Activated T-cell treated with anti-CD3 and anti-CD28 coated beads, Interleukin-2, amount 50 U/mL, for 4 hours (primary cell): Measurements from ENCODE around the gene ITGB2. TPM values are rescaled to one million over a fixed set of nuclear protein-coding genes. Genes with fewer than 3 reads are reported as not detected.

ENCODE experiments used
- ATAC-seq, 2 donors: fragments of 200-7000 bp; cut with Tn5 transposase; one replicate each; pipeline ENCODE4 v1.10.0; 2021
- DNase-seq: peaks from one replicate; pipeline ENCODE4 v3.0.0-alpha.2; 2020
- H3K27me3 Mint-ChIP-seq: one replicate; pipeline ENCODE4 v1.8.0; 2021; ENCODE audit warnings: low read depth, mixed read lengths
- H3K36me3 Mint-ChIP-seq: one replicate; pipeline ENCODE4 v1.8.0; 2022; ENCODE audit warnings: mixed read lengths; ENCODE audit not compliant: insufficient read depth
- H3K4me1 Mint-ChIP-seq: one replicate; pipeline ENCODE4 v1.8.0; 2021; ENCODE audit warnings: low read depth, mixed read lengths
- H3K4me3 Mint-ChIP-seq: one replicate; pipeline ENCODE4 v1.8.0; 2021; ENCODE audit warnings: mild to moderate bottlenecking, moderate library complexity, mixed read lengths
- H3K9me3 Mint-ChIP-seq: one replicate; pipeline ENCODE4 v1.8.0; 2021; ENCODE audit warnings: mixed read lengths
- total RNA-seq, 3 donors: library from RNA; stranded (reverse); gene quantifications; one replicate each; pipeline ENCODE4 v1.2.1, GENCODE V29; 2021

Gene ITGB2
- total RNA-seq, 3 donors from 2014 or later = 175 to 195 (median 180) TPM

- Mint-ChIP-seq H3K4me3 (no peak overlapping the region), H3K9me3 (no peaks in the 10 kb centered on the region), H3K4me1 (peaks cover 14% of the 10 kb centered on the region), H3K27me3 (no peaks in the 10 kb centered on the region), H3K36me3 (peaks cover 7% of the 10 kb centered on the region)
- ATAC-seq = peak; percentile 85 to 86
- DNase-seq = peak; percentile 82
Measured at GRCh38 chr21:44949779-44950198, 29.1 kb upstream of the ITGB2 start.

- Mint-ChIP-seq H3K4me3 (no peak overlapping the region), H3K9me3 (no peaks in the 10 kb centered on the region), H3K36me3 (peaks cover 10% of the 10 kb centered on the region), H3K27me3 (no peaks in the 10 kb centered on the region), H3K4me1 (peaks cover 14% of the 10 kb centered on the region)
- DNase-seq = no peak
- ATAC-seq = peak; percentile 17 to 24
Measured at GRCh38 chr21:44949161-44949778, 28.6 kb upstream of the ITGB2 start.

GRCh38 chr21:44948426-44949120 lies 27.9 kb upstream of the ITGB2 start:
- H3K4me3 Mint-ChIP-seq = no peak overlapping the region
- DNase-seq = no peak
- H3K9me3 Mint-ChIP-seq = no peaks in the 10 kb centered on the region
- ATAC-seq = no peak
- H3K4me1 Mint-ChIP-seq = peaks cover 15% of the 10 kb centered on the region
- H3K27me3 Mint-ChIP-seq = no peaks in the 10 kb centered on the region
- H3K36me3 Mint-ChIP-seq = peaks cover 8% of the 10 kb centered on the region

DNA sequence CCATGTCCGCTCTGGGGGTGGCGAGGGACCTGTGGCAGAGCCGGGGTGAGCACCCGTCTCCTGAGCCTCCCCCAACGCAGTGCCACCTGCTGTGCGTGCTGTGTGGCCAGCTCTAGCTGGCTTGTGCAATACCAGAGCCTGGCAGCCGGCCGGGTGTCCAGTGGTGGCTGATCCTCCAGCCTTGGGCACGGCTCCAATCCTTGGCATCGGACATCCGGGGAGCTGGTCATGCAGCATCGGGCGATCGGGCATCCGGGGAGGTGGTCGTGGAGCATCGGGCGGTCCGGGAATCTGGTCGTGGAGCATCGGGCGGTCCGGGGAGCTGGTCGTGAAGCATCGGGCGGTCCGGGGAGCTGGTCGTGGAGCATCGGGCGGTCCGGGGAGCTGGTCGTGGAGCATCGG lies 27.2 kb upstream of the ITGB2 start:
- Mint-ChIP-seq H3K4me3 (no peak overlapping the region), H3K9me3 (no peaks in the 10 kb centered on the region), H3K4me1 (peaks cover 20% of the 10 kb centered on the region), H3K36me3 (peaks cover 8% of the 10 kb centered on the region), H3K27me3 (no peaks in the 10 kb centered on the region)
- DNase-seq (no peak), ATAC-seq (no peak)

- Mint-ChIP-seq H3K9me3 (no peaks in the 10 kb centered on the region), H3K4me1 (peaks cover 24% of the 10 kb centered on the region), H3K4me3 (no peak overlapping the region), H3K36me3 (peaks cover 10% of the 10 kb centered on the region), H3K27me3 (no peaks in the 10 kb centered on the region)
- ATAC-seq (no peak), DNase-seq (no peak)
Measured at GRCh38 chr21:44947111-44947929, 26.6 kb upstream of the ITGB2 start.

DNA sequence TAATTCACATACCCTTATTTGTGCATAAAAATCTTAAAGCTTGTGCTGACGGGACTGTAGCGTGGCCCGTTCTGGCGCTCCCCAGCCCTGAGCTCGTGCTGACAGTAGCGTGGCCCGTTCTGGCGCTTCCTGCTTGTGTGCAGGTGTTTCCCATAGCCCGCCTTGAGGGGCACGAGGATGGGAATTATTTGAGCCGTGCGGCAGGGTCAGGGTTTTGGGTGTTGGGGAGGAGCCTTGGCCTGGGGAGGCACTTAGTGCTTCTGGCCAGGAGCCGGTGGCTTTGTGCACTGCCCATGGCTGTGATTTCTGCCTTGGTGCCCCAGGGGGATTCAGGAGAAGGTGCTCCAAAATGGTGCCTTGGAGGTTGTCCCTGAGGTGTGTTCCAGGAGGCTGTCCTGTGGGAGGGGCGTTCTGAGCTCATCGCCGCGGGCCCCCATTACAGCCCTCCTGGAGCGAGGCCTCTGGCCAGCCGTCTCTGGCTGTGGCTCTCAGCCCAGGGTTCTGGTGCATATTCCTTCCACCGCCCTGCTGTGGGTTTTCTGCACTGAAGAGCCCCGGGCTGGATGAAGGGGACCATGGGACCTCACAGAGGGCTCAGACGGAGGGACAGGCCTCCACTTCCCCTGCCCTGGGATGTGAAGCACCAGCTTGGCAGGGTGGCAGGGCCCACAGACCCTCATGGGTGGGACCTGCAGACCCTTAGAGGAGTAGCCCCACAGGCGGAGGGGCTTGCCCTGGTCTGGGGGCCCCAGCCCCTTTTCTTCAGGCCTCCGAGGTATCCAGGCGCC lies 25.7 kb upstream of the ITGB2 start:
- H3K27me3 Mint-ChIP-seq = no peaks in the 10 kb centered on the region
- DNase-seq = no peak
- ATAC-seq = no peak
- no peak overlapping the region for H3K4me3 Mint-ChIP-seq
- peaks cover 33% of the 10 kb centered on the region for H3K4me1 Mint-ChIP-seq
- H3K9me3 Mint-ChIP-seq = no peaks in the 10 kb centered on the region
- peaks cover 14% of the 10 kb centered on the region for H3K36me3 Mint-ChIP-seq

GRCh38 chr21:44944596-44944995 lies 23.9 kb upstream of the ITGB2 start:
- H3K9me3 Mint-ChIP-seq = no peaks in the 10 kb centered on the region
- no peak for ATAC-seq
- H3K27me3 Mint-ChIP-seq = no peaks in the 10 kb centered on the region
- DNase-seq = no peak
- H3K4me3 Mint-ChIP-seq = no peak overlapping the region
- H3K36me3 Mint-ChIP-seq = peaks cover 12% of the 10 kb centered on the region
- H3K4me1 Mint-ChIP-seq = peaks cover 41% of the 10 kb centered on the region

DNA sequence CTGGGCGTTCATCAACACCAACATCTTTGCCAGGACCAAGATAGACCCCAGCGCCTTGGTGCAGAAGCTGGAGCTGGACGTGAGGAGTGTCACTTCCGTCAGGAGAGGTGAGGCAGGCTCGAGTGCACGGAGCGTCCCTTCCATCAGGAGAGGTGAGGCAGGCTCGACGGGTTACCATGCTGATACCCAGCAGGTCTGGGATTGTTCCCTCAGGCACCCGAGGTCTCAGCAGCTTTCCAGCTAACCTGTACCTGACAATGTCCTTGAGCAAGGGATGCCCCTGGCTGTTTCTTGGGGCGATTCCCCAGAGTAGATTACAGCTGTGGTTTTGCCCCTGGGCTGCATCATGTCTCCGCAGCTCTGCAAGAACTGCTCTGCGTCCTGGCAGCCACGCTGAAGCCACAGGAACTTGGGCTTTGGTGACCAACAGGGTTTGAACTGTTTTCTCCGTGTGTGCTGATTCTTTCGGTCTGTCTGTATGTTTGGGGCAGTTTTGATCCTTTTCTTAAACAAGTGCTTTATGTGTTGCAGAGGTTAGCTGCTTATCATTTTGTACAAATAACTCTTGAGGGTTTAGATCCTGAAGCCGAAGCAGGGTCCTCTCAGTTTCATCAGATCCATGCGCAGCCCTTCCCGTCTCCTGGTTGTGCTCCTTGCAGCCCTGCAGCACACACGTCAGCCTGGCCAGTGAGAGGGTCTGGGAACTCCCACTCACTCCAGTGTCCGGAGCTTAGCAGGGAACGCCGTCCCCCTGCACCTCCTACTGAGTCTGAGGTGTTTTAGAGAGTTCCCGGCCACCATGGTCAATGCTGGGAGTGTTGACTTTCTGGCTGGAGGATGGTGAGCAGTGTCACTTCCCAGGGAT lies 23.2 kb upstream of the ITGB2 start:
- DNase-seq (no peak), ATAC-seq (no peak)
- no peaks in the 10 kb centered on the region for H3K27me3 Mint-ChIP-seq
- no peaks in the 10 kb centered on the region for H3K9me3 Mint-ChIP-seq
- no peak overlapping the region for H3K4me3 Mint-ChIP-seq
- peaks cover 12% of the 10 kb centered on the region for H3K36me3 Mint-ChIP-seq
- peaks cover 43% of the 10 kb centered on the region for H3K4me1 Mint-ChIP-seq

GRCh38 chr21:44943005-44943685 lies 22.4 kb upstream of the ITGB2 start:
- no peak for ATAC-seq
- H3K27me3 Mint-ChIP-seq = no peaks in the 10 kb centered on the region
- H3K9me3 Mint-ChIP-seq = no peaks in the 10 kb centered on the region
- peaks cover 46% of the 10 kb centered on the region for H3K4me1 Mint-ChIP-seq
- DNase-seq = no peak
- no peak overlapping the region for H3K4me3 Mint-ChIP-seq
- H3K36me3 Mint-ChIP-seq = peaks cover 12% of the 10 kb centered on the region

DNA sequence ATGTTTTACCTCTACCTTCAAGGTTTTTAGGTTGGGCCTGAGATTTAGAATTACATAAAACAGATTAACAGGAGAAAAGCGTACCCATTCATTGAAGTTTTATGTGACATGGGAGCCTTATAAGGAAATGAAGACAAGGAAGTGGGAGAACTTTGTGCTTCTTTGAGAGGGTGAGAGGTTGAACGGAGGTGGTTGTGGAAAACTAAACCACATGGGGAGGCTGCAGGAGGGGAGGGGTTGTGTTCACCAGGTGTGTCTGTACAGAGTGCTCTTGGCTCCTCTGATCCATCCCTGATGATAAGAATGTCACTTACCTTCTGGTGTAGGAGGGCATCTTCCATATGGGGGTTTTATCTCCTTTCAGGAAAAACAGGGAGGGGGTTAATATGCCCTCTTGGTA lies 21.9 kb upstream of the ITGB2 start:
- H3K4me3 Mint-ChIP-seq = peak overlapping the region; percentile 77
- H3K36me3 Mint-ChIP-seq = peaks cover 12% of the 10 kb centered on the region
- peaks cover 46% of the 10 kb centered on the region for H3K4me1 Mint-ChIP-seq
- DNase-seq (no peak), ATAC-seq (no peak)
- no peaks in the 10 kb centered on the region for H3K27me3 Mint-ChIP-seq
- H3K9me3 Mint-ChIP-seq = no peaks in the 10 kb centered on the region

- Mint-ChIP-seq H3K9me3 (no peaks in the 10 kb centered on the region), H3K36me3 (peaks cover 12% of the 10 kb centered on the region), H3K27me3 (no peaks in the 10 kb centered on the region), H3K4me3 (peak overlapping the region; percentile 98), H3K4me1 (peaks cover 46% of the 10 kb centered on the region)
- DNase-seq (no peak), ATAC-seq (no peak)
Measured at GRCh38 chr21:44941567-44941966, 20.9 kb upstream of the ITGB2 start.

DNA sequence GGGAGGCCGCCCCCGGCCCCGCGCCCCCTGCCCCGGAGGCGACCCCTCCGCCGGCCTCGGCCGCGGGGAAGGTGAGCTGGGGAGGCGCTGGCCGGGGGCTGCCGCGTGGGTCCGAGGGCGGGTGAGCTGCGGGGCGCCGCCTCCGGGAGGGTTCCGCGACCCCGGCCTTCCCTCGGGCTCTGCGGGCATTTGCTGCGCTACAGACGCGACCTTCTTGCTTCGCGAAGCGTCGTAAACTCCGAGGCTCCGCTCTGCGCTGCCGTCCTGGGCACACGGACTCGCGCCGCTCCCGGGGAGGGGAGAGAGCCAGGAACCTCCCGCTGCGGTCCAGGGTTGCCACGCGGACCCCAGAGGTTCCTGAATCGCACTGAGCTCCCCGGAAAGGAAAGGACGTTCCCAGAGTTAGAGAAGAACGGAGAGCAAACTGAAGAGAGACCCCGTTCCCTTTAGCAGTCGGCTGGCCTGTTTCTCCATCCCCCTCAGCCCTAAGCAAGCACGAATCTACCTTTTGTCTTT lies 19.5 kb upstream of the ITGB2 start:
- peak; percentile 53 to 55 for ATAC-seq
- Mint-ChIP-seq H3K9me3 (no peaks in the 10 kb centered on the region), H3K4me1 (peaks cover 43% of the 10 kb centered on the region), H3K4me3 (peak overlapping the region; percentile 98), H3K27me3 (no peaks in the 10 kb centered on the region), H3K36me3 (peaks cover 12% of the 10 kb centered on the region)
- DNase-seq = no peak
